ENCODE measurements around the gene PWWP2B. TPM values are rescaled to one million over a fixed set of nuclear protein-coding genes. Genes with fewer than 3 reads are reported as not detected.

PWWP2B gene
- total and polyA plus RNA-seq, 2 of the 13 experiments (the other 11 are each of a cell fraction or from before 2014, with no cell fraction given), result 2.3 to 4.7 TPM

DNA sequence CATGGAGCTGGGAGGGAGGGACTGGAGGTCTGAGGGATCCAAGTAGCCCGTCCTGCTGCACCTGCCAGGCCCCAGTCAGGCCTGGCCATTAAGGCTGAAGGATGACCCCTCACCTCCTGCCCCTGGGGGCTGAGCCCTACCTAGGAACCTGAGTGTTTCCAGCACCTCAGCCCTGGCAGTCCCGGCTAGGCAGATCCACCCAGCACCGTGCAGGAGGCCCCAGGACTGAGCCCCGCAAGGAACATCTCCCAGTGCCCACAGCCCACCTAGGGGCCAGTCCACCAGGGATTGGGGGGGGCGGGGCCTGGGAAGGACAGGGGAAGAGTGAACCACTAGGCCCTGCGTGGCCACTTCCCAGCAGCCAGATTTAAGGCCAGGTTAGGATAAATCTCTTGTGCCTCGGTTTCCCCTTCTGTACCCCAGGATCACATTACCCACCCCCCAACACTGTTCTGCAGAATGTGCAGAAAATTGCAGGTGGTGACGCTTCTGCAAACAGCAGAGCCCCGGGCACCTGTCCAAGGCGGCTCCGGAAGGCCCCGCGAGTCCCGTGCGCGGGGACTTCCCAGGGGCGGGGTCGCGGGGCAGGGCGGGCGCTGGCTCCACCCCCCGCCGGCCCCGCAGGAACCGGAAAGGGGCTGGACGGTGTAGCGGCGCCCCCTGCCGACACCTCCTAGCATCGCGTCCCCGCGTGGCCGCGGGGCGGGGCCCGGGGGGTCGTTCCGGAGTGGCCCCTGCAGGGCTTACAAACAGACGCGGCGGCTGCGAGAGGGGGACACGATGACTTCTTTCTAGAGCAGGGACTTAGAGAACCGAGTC, 55.9 kb downstream of the PWWP2B start:
- Histone ChIP-seq H3K9ac (ENCODE audit: insufficient read depth, low read depth, low read length) (no peak overlapping the region), H3K4me2 (ENCODE audit: low read depth, low read length) (peak overlapping the region; percentile 76), H3K9me3 (ENCODE audit: low read length) (no peaks in the 10 kb centered on the region), H3K27me3 (ENCODE audit: control insufficient read depth in 1 of 2, insufficient read depth in 2 of 2, low read length in 2 of 2) (peaks cover 0 to 3% of the 10 kb centered on the region in 2 experiments; a peak in 1 of 5 replicates), H4K20me1 (ENCODE audit: insufficient read depth, low read length) (no peaks in the 10 kb centered on the region), H3K4me1 (ENCODE audit: insufficient read depth, low read length) (peaks cover 72% of the 10 kb centered on the region), H3K79me2 (ENCODE audit: insufficient read depth, low read length) (no peaks in the 10 kb centered on the region), H2AFZ (ENCODE audit: low read length) (no peak overlapping the region), H3K27ac (ENCODE audit: extremely low read length, insufficient read depth, low read length) (no peak overlapping the region), H3K36me3 (replicated peaks in 1 of 2; ENCODE audit: control insufficient read depth in 1 of 2, insufficient read depth in 2 of 2, low read length in 2 of 2) (no peaks in the 10 kb centered on the region), H3K4me3 (replicated peaks in 1 of 3; ENCODE audit: insufficient read depth in 1 of 3, low read depth in 2 of 3, low read length in 3 of 3) (peak overlapping the region; percentile 36 to 51 (median 41); a peak in 5 of 6 replicates)
- peak; percentile 57 for ATAC-seq
- POLR2A ChIA-PET, result interaction anchor here (1.4 kb wide), 1 partner anchor 66 kb away, joined by 4 read pairs; no protein-coding TSS in a partner anchor
- FAIRE-seq, result no peak
- intact Hi-C loops (cut with micrococcal nuclease; ENCODE audit: unreplicated experiment) (loop anchor here (2.0 kb wide), 1 partner anchor 230 kb away; no protein-coding TSS in a partner anchor), in situ Hi-C loops (cut with HindIII; ENCODE audit: extremely low pct_ligation_motif_present, low pct_unique_long_range_greater_than_20kb) (loop anchor here (5.0 kb wide), 2 partner anchors 66 to 231 kb away; no protein-coding TSS in a partner anchor)
- CTCF ChIA-PET (ENCODE audit: low intra/inter-chr PET ratio, low total read pairs), result interaction anchor here (1.1 to 2.0 kb wide), 3 partner anchors 8 to 230 kb away, joined by 4 to 13 read pairs (median 10); no protein-coding TSS in a partner anchor
- no TSS peak for BruUV-seq (replicated peaks)
- WGBS (ENCODE audit: low lambda C conversion rate), result 2% methylated on average over 10 of the region's 45 CpGs
- DNase-seq (ENCODE audit: low spot score), result peak; percentile 49
- peak; percentile 49; the same call in 1 of the 2 replicates for TF ChIP-seq SOX5 (CRISPR knock-in tag; IDR thresholded peaks at IDR 0.05; ENCODE audit: borderline replicate concordance)
- no peak for TF ChIP-seq MLLT10 (CRISPR knock-in tag; IDR thresholded peaks at IDR 0.05)
- TF ChIP-seq SALL1 (CRISPR knock-in tag; IDR thresholded peaks at IDR 0.05), result peak; percentile 50
- TF ChIP-seq, protein P1, sequence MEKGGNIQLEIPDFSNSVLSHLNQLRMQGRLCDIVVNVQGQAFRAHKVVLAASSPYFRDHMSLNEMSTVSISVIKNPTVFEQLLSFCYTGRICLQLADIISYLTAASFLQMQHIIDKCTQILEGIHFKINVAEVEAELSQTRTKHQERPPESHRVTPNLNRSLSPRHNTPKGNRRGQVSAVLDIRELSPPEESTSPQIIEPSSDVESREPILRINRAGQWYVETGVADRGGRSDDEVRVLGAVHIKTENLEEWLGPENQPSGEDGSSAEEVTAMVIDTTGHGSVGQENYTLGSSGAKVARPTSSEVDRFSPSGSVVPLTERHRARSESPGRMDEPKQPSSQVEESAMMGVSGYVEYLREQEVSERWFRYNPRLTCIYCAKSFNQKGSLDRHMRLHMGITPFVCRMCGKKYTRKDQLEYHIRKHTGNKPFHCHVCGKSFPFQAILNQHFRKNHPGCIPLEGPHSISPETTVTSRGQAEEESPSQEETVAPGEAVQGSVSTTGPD (CRISPR knock-in tag; IDR thresholded peaks at IDR 0.05), result no peak
- peak; percentile 88 for TF ChIP-seq GABPB1 (CRISPR knock-in tag; IDR thresholded peaks at IDR 0.05)
- TF ChIP-seq, protein P2, sequence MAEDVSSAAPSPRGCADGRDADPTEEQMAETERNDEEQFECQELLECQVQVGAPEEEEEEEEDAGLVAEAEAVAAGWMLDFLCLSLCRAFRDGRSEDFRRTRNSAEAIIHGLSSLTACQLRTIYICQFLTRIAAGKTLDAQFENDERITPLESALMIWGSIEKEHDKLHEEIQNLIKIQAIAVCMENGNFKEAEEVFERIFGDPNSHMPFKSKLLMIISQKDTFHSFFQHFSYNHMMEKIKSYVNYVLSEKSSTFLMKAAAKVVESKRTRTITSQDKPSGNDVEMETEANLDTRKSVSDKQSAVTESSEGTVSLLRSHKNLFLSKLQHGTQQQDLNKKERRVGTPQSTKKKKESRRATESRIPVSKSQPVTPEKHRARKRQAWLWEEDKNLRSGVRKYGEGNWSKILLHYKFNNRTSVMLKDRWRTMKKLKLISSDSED (CRISPR knock-in tag; IDR thresholded peaks at IDR 0.05), result no peak
- TF ChIP-seq CC2D1A (CRISPR knock-in tag; IDR thresholded peaks at IDR 0.05), result no peak
- peak; percentile 38; the same call in 1 of the 2 replicates for TF ChIP-seq TARDBP (CRISPR knock-in tag; IDR thresholded peaks at IDR 0.05)
- 0 out of 2 replicates have a peak, but pooled peaks have one; percentile 58 for TF ChIP-seq ZNF234 (CRISPR knock-in tag; conservative IDR thresholded peaks at IDR 0.05)
- TF ChIP-seq, protein P3, sequence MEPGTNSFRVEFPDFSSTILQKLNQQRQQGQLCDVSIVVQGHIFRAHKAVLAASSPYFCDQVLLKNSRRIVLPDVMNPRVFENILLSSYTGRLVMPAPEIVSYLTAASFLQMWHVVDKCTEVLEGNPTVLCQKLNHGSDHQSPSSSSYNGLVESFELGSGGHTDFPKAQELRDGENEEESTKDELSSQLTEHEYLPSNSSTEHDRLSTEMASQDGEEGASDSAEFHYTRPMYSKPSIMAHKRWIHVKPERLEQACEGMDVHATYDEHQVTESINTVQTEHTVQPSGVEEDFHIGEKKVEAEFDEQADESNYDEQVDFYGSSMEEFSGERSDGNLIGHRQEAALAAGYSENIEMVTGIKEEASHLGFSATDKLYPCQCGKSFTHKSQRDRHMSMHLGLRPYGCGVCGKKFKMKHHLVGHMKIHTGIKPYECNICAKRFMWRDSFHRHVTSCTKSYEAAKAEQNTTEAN (CRISPR knock-in tag; conservative IDR thresholded peaks at IDR 0.05), result no peak
- TF ChIP-seq ZNF607 (CRISPR knock-in tag; IDR thresholded peaks at IDR 0.05; ENCODE audit: borderline replicate concordance), result 0 out of 2 replicates have a peak, but pooled peaks have one; percentile 29
- 0 out of 2 replicates have a peak, but pooled peaks have one; percentile 6 for TF ChIP-seq RARA (CRISPR knock-in tag; IDR thresholded peaks at IDR 0.05)
- TF ChIP-seq ZNF335 (CRISPR knock-in tag; IDR thresholded peaks at IDR 0.05), result no peak
- TF ChIP-seq HCFC1 (IDR thresholded peaks at IDR 0.05; ENCODE audit: low read depth, low read length), result no peak
- TF ChIP-seq MTF2 (CRISPR knock-in tag; IDR thresholded peaks at IDR 0.05; ENCODE audit: borderline replicate concordance), result no peak
- TF ChIP-seq, protein P4, sequence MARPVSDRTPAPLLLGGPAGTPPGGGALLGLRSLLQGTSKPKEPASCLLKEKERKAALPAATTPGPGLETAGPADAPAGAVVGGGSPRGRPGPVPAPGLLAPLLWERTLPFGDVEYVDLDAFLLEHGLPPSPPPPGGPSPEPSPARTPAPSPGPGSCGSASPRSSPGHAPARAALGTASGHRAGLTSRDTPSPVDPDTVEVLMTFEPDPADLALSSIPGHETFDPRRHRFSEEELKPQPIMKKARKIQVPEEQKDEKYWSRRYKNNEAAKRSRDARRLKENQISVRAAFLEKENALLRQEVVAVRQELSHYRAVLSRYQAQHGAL (CRISPR knock-in tag; IDR thresholded peaks at IDR 0.05; ENCODE audit: not compliant biosample characterization), result peak; percentile 64
